Activated gamma-delta T cell (primary cell): ENCODE measurements around the gene GPR89B.
"Not testable (repeated sequence)": the region's sequence is repeated elsewhere in the genome, so short reads cannot be mapped to it uniquely, and the experiment has no call there.

ENCODE experiments used
- DNase-seq: peaks from one replicate; lab custom pipeline; 2025; lab: John Stamatoyannopoulos, UW
- total RNA-seq, 2 donors: gene quantifications; one replicate each; lab custom pipeline; 2026; lab: John Stamatoyannopoulos, UW

Gene GPR89B
- total RNA-seq, result 18.0 to 24.0 reads per million in 2 donors

GRCh38 chr1:147928236-147929132 is at the start of gene GPR89B:
Gene GPR89B (plus strand): TSS chr1:147928420. CDS start chr1:147928537, 117 bp downstream.
- peak; percentile 78 for DNase-seq

- DNase-seq, result no peak
Measured at GRCh38 chr1:147879911-147880310, 48.3 kb upstream of the GPR89B start.

- DNase-seq, result no peak
Measured at GRCh38 chr1:147882535-147882934, 45.7 kb upstream of the GPR89B start.

GRCh38 chr1:147890177-147890790 is 37.9 kb upstream of the GPR89B start:
- DNase-seq, result no peak

- DNase-seq, result no peak
Measured at GRCh38 chr1:147891088-147891487, 37.1 kb upstream of the GPR89B start.

- DNase-seq, result no peak
Measured at GRCh38 chr1:147892216-147892615, 36.0 kb upstream of the GPR89B start.

GRCh38 chr1:147892731-147893214 is 35.4 kb upstream of the GPR89B start:
- DNase-seq, result no peak

- DNase-seq, result no peak
Measured at GRCh38 chr1:147895123-147895522, 33.1 kb upstream of the GPR89B start.

- DNase-seq, result no peak
Measured at GRCh38 chr1:147897029-147897752, 31.0 kb upstream of the GPR89B start.

- DNase-seq, result no peak
Measured at GRCh38 chr1:147897789-147898188, 30.4 kb upstream of the GPR89B start.

GRCh38 chr1:147902253-147902845 is 25.9 kb upstream of the GPR89B start, which contains the start of gene GJA8:
Gene GJA8 (plus strand): TSS chr1:147902795. CDS start chr1:147907956, 5,161 bp downstream.
- DNase-seq, result no peak

GRCh38 chr1:147904726-147905125 is 23.5 kb upstream of the GPR89B start:
- no peak for DNase-seq

GRCh38 chr1:147907786-147908509 is 20.3 kb upstream of the GPR89B start:
- DNase-seq, result no peak

GRCh38 chr1:147912553-147912952 is 15.7 kb upstream of the GPR89B start:
- DNase-seq, result no peak

GRCh38 chr1:147913362-147913942 is 14.8 kb upstream of the GPR89B start:
- DNase-seq, result no peak

- no peak for DNase-seq
Measured at GRCh38 chr1:147919896-147920295, 8.3 kb upstream of the GPR89B start.

- DNase-seq, result no peak
Measured at GRCh38 chr1:147924813-147925212, 3.4 kb upstream of the GPR89B start.

- not testable (repeated sequence) for DNase-seq
Measured at GRCh38 chr1:147927215-147927614, 1.0 kb upstream of the GPR89B start.

GRCh38 chr1:147927689-147928088 is 531 bp upstream of the GPR89B start:
- DNase-seq, result not testable (repeated sequence)

- not testable (repeated sequence) for DNase-seq
Measured at GRCh38 chr1:147931137-147931536, 2.9 kb downstream of the GPR89B start.

- not testable (repeated sequence) for DNase-seq
Measured at GRCh38 chr1:147935296-147935695, 7.1 kb downstream of the GPR89B start.
